Retinal pigment epithelial cell (primary cell): ENCODE results near the gene FLYWCH2.
"Not testable (repeated sequence)": the region's sequence is repeated elsewhere in the genome, so short reads cannot be mapped to it uniquely, and the experiment has no call there.

Experiments used
- DNase-seq: peaks from one replicate; pipeline ENCODE4 v3.0.0-alpha.2; 2010; ENCODE audit warnings: low read depth
- H3K4me3 ChIP-seq: 2 replicates; pipeline ENCODE4 v1.5.1; 2011; ENCODE audit warnings: mild to moderate bottlenecking, low read length, control low read depth, moderate library complexity
- CTCF ChIP-seq: conservative IDR thresholded peaks from 2 replicates; pipeline ENCODE4 v1.5.1; 2011; ENCODE audit warnings: low read depth, low read length, control low read depth, inconsistent platforms

FLYWCH2 gene

GRCh38 chr16:2907084-2907753 lies 24.2 kb downstream of the FLYWCH2 start:
- TF ChIP-seq CTCF = peak; percentile 48
- not testable (repeated sequence) for DNase-seq, H3K4me3 ChIP-seq

- TF ChIP-seq CTCF = no peak
- no peak overlapping the region for H3K4me3 ChIP-seq
- no peak for DNase-seq
Observed at GRCh38 chr16:2910441-2910969, 27.5 kb downstream of the FLYWCH2 start.

GRCh38 chr16:2911638-2912329 lies 28.8 kb downstream of the FLYWCH2 start, which contains the start of gene FLYWCH1:
FLYWCH1 (plus strand) TSS chr16:2911931; CDS start chr16:2929686, 17,755 bp downstream.
- peak within 1 kb of the TSS; percentile 92 for H3K4me3 ChIP-seq
- DNase-seq = peak; percentile 92
- TF ChIP-seq CTCF = no peak

- TF ChIP-seq CTCF = no peak
- H3K4me3 ChIP-seq = peak overlapping the region; percentile 92
- DNase-seq = peak; percentile 63
Observed at GRCh38 chr16:2912330-2913199, 29.6 kb downstream of the FLYWCH2 start.

GRCh38 chr16:2913603-2914002 lies 30.6 kb downstream of the FLYWCH2 start:
- H3K4me3 ChIP-seq = no peak overlapping the region
- TF ChIP-seq CTCF = no peak
- DNase-seq = no peak

GRCh38 chr16:2914233-2914632 lies 31.2 kb downstream of the FLYWCH2 start:
- TF ChIP-seq CTCF = no peak
- DNase-seq = no peak
- no peak overlapping the region for H3K4me3 ChIP-seq
